HAP-1 (cell line): ENCODE measurements around the gene DNMBP.
"Not testable (repeated sequence)": the region's sequence is repeated elsewhere in the genome, so short reads cannot be mapped to it uniquely, and the experiment has no call there.

ENCODE experiments used
- DNase-seq, 2 experiments: peaks; one replicate each; pipeline ENCODE4 v3.0.0-alpha.2; 2016 to 2020; ENCODE audit warnings: low spot score in 2 of 2
- H3K27me3 ChIP-seq: fragments of 250-450 bp; sonication (Bioruptor Pico); 2 replicates; pipeline ENCODE4 v1.5.1; 2020; ENCODE audit warnings: low read depth, mild to moderate bottlenecking, moderate library complexity
- H3K36me3 ChIP-seq: fragments of 250-450 bp; sonication (Bioruptor Pico); replicated peaks from 2 replicates; pipeline ENCODE4 v1.5.1; 2020; ENCODE audit warnings: mild to moderate bottlenecking
- H3K4me1 ChIP-seq: fragments of 250-450 bp; sonication (Bioruptor Pico); 2 replicates; pipeline ENCODE4 v1.5.1; 2020; ENCODE audit warnings: mild to moderate bottlenecking
- H3K4me3 ChIP-seq: fragments of 250-450 bp; sonication (Bioruptor Pico); 2 replicates; pipeline ENCODE4 v1.5.1; 2020; ENCODE audit warnings: mild to moderate bottlenecking, moderate library complexity
- H3K9me3 ChIP-seq: fragments of 250-450 bp; sonication (Bioruptor Pico); 2 replicates; pipeline ENCODE4 v1.5.1; 2020; ENCODE audit warnings: mild to moderate bottlenecking, moderate library complexity
- in situ Hi-C: fragments of 300-500 bp; cut with MboI; formaldehyde crosslinking; loops from 3 replicates; pipeline ENCODE4 v1.14.3; 2020; ENCODE audit warnings: low sequenced_read_pairs, inconsistent platforms, mixed read lengths

The DNMBP gene

DNA sequence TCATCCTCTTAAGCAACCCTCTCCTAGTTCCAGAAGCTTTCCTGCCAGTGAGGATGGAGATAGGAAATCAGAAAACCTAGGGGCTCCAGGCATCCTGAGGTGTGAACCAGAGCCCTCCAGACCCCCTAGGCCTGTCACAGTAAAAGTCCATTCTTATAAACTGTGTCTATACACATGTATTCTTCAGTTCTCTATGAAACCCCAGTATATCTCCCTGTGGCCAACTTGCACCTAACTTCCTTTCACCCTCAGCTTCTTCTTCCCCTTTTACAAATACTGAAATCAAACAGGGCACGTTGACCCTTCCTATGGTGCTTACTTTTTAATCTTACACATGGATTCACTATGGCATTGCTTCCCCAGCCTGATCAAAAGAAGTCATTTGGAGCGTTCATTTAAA is 168.9 kb downstream of the DNMBP start:
- H3K4me1 ChIP-seq, H3K4me3 ChIP-seq, H3K27me3 ChIP-seq, DNase-seq, H3K36me3 ChIP-seq, in situ Hi-C loops, H3K9me3 ChIP-seq: not testable (repeated sequence)

GRCh38 chr10:99836711-99837110 is 173.0 kb downstream of the DNMBP start:
- Histone ChIP-seq H3K4me3 (no peak overlapping the region), H3K4me1 (no peaks in the 10 kb centered on the region), H3K36me3 (no peaks in the 10 kb centered on the region), H3K9me3 (no peaks in the 10 kb centered on the region; the same call in 1 of the 2 replicates), H3K27me3 (no peaks in the 10 kb centered on the region; the same call in 1 of the 2 replicates)
- DNase-seq = no peak
- in situ Hi-C loops = no loop called here

GRCh38 chr10:99835947-99836346 is 173.8 kb downstream of the DNMBP start:
- DNase-seq = no peak
- in situ Hi-C loops = no loop called here
- Histone ChIP-seq H3K4me3 (no peak overlapping the region), H3K27me3 (no peaks in the 10 kb centered on the region; the same call in 1 of the 2 replicates), H3K4me1 (no peaks in the 10 kb centered on the region), H3K9me3 (no peaks in the 10 kb centered on the region; the same call in 1 of the 2 replicates), H3K36me3 (no peaks in the 10 kb centered on the region)

DNA sequence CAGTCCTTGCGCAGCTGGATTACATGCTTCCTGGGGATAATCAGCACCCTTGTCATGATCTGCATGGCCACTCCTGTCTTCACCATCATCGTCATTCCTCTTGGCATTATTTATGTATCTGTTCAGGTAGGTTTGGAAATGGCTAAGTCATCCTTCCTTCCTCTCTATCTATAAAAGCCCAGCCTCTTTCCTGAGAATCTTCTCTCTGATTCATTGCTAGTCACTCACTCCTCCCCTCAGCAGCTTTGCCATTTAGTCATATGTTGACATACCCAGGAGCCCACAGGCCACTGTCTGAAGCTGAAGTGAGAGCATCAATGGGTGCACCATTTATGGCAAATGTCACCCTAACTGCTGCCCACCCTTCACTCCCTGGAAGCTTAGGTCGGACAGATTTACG is 175.3 kb downstream of the DNMBP start:
- H3K4me1 ChIP-seq = no peaks in the 10 kb centered on the region
- no peaks in the 10 kb centered on the region for H3K36me3 ChIP-seq
- H3K9me3 ChIP-seq = no peaks in the 10 kb centered on the region; the same call in 1 of the 2 replicates
- no peak for DNase-seq
- in situ Hi-C loops = no loop called here
- no peaks in the 10 kb centered on the region; the same call in 1 of the 2 replicates for H3K27me3 ChIP-seq
- H3K4me3 ChIP-seq = no peak overlapping the region

GRCh38 chr10:99832439-99832838 is 177.3 kb downstream of the DNMBP start:
- no peaks in the 10 kb centered on the region; the same call in 1 of the 2 replicates for H3K9me3 ChIP-seq
- H3K27me3 ChIP-seq = no peaks in the 10 kb centered on the region; the same call in 1 of the 2 replicates
- H3K36me3 ChIP-seq = no peaks in the 10 kb centered on the region
- DNase-seq = no peak
- H3K4me1 ChIP-seq = no peaks in the 10 kb centered on the region
- no peak overlapping the region for H3K4me3 ChIP-seq
- in situ Hi-C loops = no loop called here

DNA sequence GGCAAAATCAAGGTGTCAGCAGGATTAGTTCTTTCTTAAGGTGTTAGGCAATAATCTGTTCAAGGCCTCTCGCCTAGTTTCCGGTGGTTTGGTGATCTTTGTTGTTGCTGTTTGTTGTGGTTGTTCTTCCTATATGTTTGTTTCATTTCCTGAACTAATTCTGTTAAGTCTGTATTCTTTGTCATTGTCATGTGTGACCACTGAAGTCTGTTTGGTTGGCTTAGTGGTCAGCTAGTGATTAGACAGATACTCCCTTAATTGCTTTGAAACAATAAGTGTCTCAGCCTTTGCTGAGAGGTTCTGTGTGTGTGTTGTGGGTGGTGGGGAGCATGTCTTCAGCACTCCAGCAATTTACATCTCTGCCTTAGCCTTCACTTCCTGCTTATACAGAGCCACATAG is 181.3 kb downstream of the DNMBP start:
- Histone ChIP-seq H3K9me3 (no peaks in the 10 kb centered on the region; the same call in 1 of the 2 replicates), H3K4me3 (no peak overlapping the region), H3K4me1 (no peaks in the 10 kb centered on the region), H3K27me3 (no peaks in the 10 kb centered on the region; the same call in 1 of the 2 replicates), H3K36me3 (no peaks in the 10 kb centered on the region)
- no peak for DNase-seq
- in situ Hi-C loops = no loop called here

DNA sequence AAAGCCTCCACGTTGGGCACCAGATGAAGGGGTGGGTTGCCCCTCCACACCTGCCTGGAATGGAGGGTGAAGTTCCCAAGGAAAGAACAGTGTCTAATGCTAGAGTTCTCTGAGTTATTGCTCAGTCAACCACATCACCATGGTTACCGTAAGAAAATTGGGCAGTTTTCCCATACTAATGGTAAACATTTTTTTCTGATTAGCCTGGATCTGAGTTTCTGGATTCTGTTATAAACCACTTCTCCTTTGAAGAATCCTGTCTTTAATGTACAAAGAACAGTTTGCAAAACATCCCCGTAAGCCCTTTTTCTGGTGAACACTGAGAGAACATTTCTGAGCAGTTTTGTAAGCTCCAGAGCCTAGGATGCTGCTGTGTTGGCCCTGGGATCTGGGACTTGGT is 181.8 kb downstream of the DNMBP start:
- H3K9me3 ChIP-seq = no peaks in the 10 kb centered on the region
- H3K27me3 ChIP-seq = no peaks in the 10 kb centered on the region; the same call in 1 of the 2 replicates
- H3K4me1 ChIP-seq = no peaks in the 10 kb centered on the region
- no peaks in the 10 kb centered on the region for H3K36me3 ChIP-seq
- DNase-seq = no peak
- H3K4me3 ChIP-seq = no peak overlapping the region
- in situ Hi-C loops = no loop called here
